Globus pallidus (tissue), 1 donor: Measurements from ENCODE around the gene ZNF124.

ENCODE experiments used
- DNase-seq: peaks from one replicate; pipeline ENCODE4 v3.0.0-alpha.2; 2015; ENCODE audit warnings: low spot score

Gene ZNF124

GRCh38 chr1:247111700-247112478 is 59.9 kb downstream of the ZNF124 start:
- peak; percentile 50 for DNase-seq

GRCh38 chr1:247111259-247111699 is 60.5 kb downstream of the ZNF124 start:
- DNase-seq: no peak

- no peak for DNase-seq
These were observed 61.1 kb downstream of the ZNF124 start for GRCh38 chr1:247110627-247111258.

GRCh38 chr1:247107694-247108093 is 64.1 kb downstream of the ZNF124 start:
- no peak for DNase-seq

GRCh38 chr1:247105966-247106365 is 65.9 kb downstream of the ZNF124 start:
- DNase-seq: no peak
